Stimulated activated CD4-positive, alpha-beta T cell treated with anti-CD3 and anti-CD28 coated beads, Interleukin-4, amount 100 ng/mL, for 4 hours (primary cell): Measurements from ENCODE around the gene TNFRSF19.
"Not testable (repeated sequence)": the region's sequence is repeated elsewhere in the genome, so short reads cannot be mapped to it uniquely, and the experiment has no call there.

Source experiments
- DNase-seq, 2 experiments: peaks; one replicate each; pipeline ENCODE4 v3.0.0-alpha.2; 2020

Gene TNFRSF19

DNA sequence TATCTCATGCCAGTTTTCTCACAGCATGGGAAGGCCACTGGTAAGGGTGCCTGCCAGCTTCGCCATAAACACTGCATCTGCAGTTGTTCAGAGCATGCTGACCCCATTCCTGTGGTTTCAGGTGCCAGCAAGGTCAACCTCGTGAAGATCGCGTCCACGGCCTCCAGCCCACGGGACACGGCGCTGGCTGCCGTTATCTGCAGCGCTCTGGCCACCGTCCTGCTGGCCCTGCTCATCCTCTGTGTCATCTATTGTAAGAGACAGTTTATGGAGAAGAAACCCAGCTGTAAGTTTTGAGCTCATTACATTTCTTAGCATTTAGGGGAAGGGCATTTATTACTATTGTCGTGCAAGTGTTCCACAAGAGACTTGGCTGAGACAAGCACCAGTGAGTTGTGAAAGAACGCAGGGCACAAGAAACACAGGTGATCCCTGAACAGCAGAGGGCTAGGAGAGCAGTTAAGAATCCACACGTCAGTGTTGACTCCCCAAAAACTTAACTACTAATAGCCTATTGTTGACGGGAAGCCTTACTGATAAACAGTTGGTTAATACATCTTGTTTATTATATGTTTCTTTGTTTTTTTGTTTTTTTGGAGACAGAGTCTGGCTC, 88.8 kb downstream of the TNFRSF19 start:
- DNase-seq: no peak

- no peak for DNase-seq
Observed at GRCh38 chr13:23660249-23660648, 90.0 kb downstream of the TNFRSF19 start.

DNA sequence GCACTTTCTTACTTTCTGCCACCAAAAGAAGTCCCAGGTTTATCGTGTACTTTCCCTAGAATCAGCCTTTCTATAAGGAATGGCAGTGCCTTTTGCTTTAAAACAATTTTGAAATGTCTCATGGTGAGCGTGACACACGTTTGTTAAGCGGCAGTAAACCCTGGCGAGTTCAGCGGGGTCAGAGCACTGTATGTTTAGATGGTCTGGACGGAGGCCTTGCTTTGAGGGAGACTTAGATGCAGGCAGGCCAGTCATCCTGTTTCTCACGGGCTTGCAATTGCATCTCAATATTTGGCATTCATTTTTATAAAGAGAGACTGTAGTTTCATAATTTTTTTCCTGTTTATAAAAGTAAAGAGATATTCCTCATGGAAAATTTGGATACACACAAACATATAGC, 96.4 kb downstream of the TNFRSF19 start:
- DNase-seq: no peak

DNA sequence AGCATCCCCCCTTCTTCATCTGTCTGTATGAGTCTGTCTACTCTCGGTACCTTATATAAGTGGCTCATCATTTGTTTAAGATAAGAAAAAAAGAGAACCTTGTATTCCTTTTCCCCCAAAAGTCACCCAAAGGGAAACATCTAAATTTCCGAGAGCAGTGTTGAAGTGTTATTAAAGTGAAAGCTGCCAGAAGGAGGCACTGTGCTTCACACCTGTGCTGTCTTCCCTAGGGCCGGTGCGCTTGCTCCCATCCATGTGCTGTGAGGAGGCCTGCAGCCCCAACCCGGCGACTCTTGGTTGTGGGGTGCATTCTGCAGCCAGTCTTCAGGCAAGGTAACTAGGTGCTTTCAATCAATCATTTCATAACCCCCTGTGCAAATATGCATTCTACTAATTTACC, 97.5 kb downstream of the TNFRSF19 start:
- DNase-seq: no peak

DNA sequence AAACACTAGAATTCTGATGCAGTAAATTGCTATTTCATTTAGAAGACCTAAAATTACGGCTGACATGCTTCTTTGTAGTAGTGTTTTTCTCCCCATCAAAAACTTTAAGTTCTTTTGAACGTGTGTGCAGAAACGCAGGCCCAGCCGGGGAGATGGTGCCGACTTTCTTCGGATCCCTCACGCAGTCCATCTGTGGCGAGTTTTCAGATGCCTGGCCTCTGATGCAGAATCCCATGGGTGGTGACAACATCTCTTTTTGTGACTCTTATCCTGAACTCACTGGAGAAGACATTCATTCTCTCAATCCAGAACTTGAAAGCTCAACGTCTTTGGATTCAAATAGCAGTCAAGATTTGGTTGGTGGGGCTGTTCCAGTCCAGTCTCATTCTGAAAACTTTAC, 98.3 kb downstream of the TNFRSF19 start:
- no peak for DNase-seq

- DNase-seq: no peak
Observed at GRCh38 chr13:23670793-23671192, 100.6 kb downstream of the TNFRSF19 start.

DNA sequence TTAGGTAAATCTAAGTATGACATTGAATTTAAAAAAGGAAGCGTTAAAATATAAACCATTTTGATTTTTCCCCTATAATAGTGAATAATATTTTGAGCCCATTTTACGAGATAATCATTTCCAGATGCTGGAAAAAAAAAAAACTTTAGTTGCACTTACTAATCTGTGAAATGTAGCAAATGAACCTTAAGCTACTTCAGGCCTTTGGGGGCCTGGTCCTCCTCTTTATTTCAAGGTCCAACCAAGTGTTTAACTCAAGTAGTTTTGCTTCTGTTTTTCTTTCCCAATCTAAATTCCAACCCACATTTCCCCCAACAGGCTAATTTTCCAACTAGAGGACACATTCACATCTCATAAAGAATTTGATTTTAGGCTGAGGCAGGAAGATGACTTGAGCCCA, 101.2 kb downstream of the TNFRSF19 start:
- DNase-seq: no peak

DNA sequence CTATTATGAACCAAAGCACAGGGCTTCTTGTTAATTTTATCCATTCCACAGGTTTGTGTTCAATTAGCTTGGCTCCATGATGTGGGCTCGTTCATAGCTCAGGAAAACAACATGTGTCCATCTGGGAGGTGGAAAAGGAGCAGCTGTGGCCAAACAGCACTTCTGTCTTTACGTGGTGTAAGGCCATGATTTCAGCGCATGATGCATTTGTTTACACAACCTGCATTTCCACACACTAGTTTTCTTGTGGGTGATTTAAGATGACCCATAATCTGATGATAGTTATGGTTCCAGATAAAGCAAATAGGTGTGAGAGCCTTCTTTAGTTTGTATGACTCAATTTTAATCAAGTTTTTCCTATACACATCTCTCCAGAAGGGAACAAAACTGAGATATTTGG, 101.7 kb downstream of the TNFRSF19 start:
- DNase-seq: no peak

GRCh38 chr13:23672616-23673015, 102.4 kb downstream of the TNFRSF19 start:
- DNase-seq: no peak

DNA sequence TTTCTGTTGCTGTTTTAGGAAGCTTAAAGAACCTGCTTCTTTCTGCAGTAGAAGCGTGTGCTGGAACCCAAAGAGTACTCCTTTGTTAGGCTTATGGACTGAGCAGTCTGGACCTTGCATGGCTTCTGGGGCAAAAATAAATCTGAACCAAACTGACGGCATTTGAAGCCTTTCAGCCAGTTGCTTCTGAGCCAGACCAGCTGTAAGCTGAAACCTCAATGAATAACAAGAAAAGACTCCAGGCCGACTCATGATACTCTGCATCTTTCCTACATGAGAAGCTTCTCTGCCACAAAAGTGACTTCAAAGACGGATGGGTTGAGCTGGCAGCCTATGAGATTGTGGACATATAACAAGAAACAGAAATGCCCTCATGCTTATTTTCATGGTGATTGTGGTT, 103.1 kb downstream of the TNFRSF19 start:
- no peak for DNase-seq

DNA sequence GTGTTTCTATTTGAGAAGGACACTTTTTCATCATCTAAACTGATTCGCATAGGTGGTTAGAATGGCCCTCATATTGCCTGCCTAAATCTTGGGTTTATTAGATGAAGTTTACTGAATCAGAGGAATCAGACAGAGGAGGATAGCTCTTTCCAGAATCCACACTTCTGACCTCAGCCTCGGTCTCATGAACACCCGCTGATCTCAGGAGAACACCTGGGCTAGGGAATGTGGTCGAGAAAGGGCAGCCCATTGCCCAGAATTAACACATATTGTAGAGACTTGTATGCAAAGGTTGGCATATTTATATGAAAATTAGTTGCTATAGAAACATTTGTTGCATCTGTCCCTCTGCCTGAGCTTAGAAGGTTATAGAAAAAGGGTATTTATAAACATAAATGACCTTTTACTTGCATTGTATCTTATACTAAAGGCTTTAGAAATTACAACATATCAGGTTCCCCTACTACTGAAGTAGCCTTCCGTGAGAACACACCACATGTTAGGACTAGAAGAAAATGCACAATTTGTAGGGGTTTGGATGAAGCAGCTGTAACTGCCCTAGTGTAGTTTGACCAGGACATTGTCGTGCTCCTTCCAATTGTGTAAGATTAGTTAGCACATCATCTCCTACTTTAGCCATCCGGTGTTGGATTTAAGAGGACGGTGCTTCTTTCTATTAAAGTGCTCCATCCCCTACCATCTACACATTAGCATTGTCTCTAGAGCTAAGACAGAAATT, 103.8 kb downstream of the TNFRSF19 start:
- DNase-seq: no peak

GRCh38 chr13:23674795-23675640, 104.8 kb downstream of the TNFRSF19 start:
- no peak for DNase-seq

DNA sequence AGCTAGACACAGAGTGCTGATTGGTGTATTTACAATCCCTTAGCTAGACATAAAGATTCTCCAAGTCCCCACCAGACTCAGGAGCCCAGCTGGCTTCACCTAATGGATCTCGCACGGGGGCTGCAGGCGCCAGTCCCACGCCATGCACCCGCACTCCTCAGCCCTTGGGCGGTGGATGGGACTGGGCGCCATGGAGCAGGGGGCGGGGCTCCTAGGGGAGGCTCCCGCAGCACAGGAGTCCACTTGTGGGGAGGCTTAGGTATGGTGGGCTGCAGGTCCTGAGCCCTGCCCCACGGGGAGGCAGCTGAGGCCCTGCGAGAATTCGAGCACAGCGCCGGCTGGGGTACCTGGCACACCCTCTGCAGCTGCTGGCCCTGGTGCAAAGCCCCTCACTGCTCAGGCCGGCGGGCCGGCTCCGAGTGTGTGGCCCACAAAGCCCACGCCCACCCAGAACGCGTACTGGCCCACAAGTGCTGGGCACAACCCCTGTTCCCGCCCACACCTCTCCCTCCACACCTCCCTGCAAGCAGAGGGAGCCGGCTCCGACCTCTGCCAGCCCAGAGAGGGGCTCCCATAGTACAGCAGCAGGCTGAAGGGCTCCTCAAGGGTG, 107.6 kb downstream of the TNFRSF19 start:
- not testable (repeated sequence) for DNase-seq

- no peak for DNase-seq
Observed at GRCh38 chr13:23678795-23679194, 108.6 kb downstream of the TNFRSF19 start.

GRCh38 chr13:23679220-23679619, 109.0 kb downstream of the TNFRSF19 start:
- DNase-seq: no peak

DNA sequence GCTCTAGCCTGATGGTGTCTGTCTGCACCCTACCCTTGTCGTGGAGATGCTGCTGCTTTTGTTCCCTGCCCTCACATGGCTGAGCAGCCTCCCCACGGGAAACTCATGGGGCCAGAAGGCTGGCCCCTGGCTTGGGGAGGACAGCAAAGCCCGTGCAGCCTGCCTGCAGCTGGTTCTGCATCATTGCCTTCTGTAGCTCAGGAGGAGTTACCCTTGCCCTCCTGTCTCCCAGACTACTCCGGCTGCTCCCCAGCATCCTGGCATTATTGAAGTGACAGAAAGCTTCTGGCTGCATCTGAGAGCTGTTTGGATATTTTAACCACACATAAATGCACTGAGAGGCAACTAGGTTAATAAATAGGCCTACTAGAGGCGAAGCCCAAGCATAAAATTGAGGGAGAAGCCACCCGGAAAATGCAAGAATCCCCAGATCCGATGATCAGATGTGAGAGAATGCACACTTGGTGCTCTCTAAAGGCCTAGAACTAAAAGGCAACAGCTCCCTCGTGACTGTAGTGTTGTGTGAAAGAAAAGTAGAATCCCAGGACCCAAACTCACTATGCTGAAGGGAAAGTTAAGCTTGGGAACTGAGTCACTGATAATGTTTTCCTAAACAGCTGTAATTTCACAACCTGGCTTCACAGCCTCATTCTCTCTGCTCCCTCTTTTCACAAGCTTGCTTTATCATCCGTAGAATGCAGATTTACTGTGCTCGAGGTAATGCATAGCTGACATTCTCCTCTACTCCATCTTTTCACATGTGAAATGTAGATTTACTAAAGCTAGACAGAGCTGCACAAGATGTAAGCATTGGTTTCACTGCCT, 110.8 kb downstream of the TNFRSF19 start:
- DNase-seq: no peak

GRCh38 chr13:23683084-23683483, 112.9 kb downstream of the TNFRSF19 start:
- DNase-seq: no peak

GRCh38 chr13:23684647-23685046, 114.4 kb downstream of the TNFRSF19 start:
- no peak for DNase-seq

GRCh38 chr13:23685416-23685815, 115.2 kb downstream of the TNFRSF19 start:
- DNase-seq: no peak

DNA sequence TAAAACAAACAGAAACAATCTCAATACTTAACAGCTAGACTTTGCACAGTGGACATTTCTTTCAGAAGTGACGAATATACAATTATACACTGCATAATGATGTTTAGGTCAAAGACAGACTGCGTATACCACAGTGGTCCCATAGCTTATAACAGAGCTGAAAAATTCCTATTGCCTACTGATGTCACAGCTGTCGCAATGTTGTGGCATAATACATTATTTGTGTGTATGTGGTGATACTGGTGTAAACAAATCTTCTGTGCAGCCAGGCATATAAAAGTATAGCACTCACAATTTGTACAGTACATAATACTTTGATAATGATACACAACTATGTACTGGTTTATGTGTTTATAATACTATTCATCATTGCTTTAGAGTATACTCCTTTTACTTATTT, 116.7 kb downstream of the TNFRSF19 start:
- DNase-seq: no peak

DNA sequence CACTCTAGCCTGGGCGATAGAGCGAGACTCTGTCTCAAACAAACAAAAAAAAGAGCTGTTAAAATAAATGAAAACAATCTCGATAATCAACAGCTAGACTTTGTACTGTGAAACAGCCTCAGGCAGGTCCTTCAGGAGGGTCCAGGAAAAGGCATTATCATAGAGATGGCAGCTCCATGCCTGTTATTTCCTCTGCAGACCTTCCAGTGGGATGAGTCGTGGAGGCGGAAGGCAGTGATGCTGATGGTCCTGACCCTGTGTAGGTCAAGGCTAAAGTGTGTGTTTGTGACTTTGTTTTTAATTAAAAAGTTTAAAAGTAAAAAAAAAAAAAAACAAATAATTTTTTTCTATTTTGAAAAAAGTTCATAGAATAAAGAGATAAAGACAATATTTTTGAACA, 117.4 kb downstream of the TNFRSF19 start:
- DNase-seq: no peak

GRCh38 chr13:23688336-23688735, 118.1 kb downstream of the TNFRSF19 start:
- DNase-seq: no peak

- no peak for DNase-seq
Observed at GRCh38 chr13:23690668-23691067, 120.5 kb downstream of the TNFRSF19 start.
